Astrocyte (in vitro differentiated cells and primary cell): ENCODE data around the gene NT5C. TPM values are rescaled to one million over a fixed set of nuclear protein-coding genes. Genes with fewer than 3 reads are reported as not detected.
A peak's percentile ranks its signal among the peaks of the same experiment; 100 is the strongest.

ENCODE experiments used
- DNase-seq: peaks from one replicate; pipeline ENCODE4 v3.0.0-alpha.2; 2010; ENCODE audit warnings: low read depth
- FAIRE-seq: peaks from 2 replicates; lab custom pipeline; 2011; peaks lifted over from hg19 to GRCh38; lab: Jason Lieb, UNC
- H2AFZ ChIP-seq: 2 replicates; pipeline ENCODE4 v1.6.0; 2012; ENCODE audit warnings: low read depth, low read length, inconsistent platforms
- H3K27ac ChIP-seq: 2 replicates; pipeline ENCODE4 v1.5.1; 2011; ENCODE audit warnings: low read depth, low read length, inconsistent platforms
- H3K27me3 ChIP-seq: 2 replicates; pipeline ENCODE4 v1.6.0; 2011; ENCODE audit warnings: low read length, inconsistent platforms; ENCODE audit not compliant: insufficient read depth
- H3K36me3 ChIP-seq: 2 replicates; pipeline ENCODE4 v1.5.1; 2011; ENCODE audit warnings: low read length, inconsistent platforms; ENCODE audit not compliant: insufficient read depth
- H3K4me1 ChIP-seq: 2 replicates; pipeline ENCODE4 v1.5.1; 2011; ENCODE audit warnings: low read length, inconsistent platforms; ENCODE audit not compliant: insufficient read depth
- H3K4me2 ChIP-seq: 2 replicates; pipeline ENCODE4 v1.6.0; 2012; ENCODE audit warnings: low read length, inconsistent platforms
- H3K4me3 ChIP-seq: 2 replicates; pipeline ENCODE4 v1.5.1; 2011; ENCODE audit warnings: low read depth, mild to moderate bottlenecking, low read length, inconsistent platforms; ENCODE audit not compliant: insufficient read depth
- H3K79me2 ChIP-seq: 2 replicates; pipeline ENCODE4 v1.6.0; 2012; ENCODE audit warnings: mild to moderate bottlenecking, low read length, inconsistent platforms; ENCODE audit not compliant: insufficient read depth
- H3K9ac ChIP-seq: 2 replicates; pipeline ENCODE4 v1.6.0; 2012; ENCODE audit warnings: mild to moderate bottlenecking, low read length, inconsistent platforms
- H3K9me3 ChIP-seq: 2 replicates; pipeline ENCODE4 v1.5.1; 2012; ENCODE audit warnings: low read depth, mild to moderate bottlenecking, low read length, inconsistent platforms; ENCODE audit not compliant: insufficient read depth
- H4K20me1 ChIP-seq: 2 replicates; pipeline ENCODE4 v1.6.0; 2012; ENCODE audit warnings: low read length, inconsistent platforms; ENCODE audit not compliant: insufficient read depth
- H3K27ac Mint-ChIP-seq: one replicate; pipeline ENCODE4 v1.8.0; 2021; ENCODE audit warnings: mild to moderate bottlenecking, mixed read lengths; ENCODE audit not compliant: unreplicated experiment
- H3K27me3 Mint-ChIP-seq: one replicate; pipeline ENCODE4 v1.8.0; 2021; ENCODE audit warnings: low read depth, mixed read lengths; ENCODE audit not compliant: unreplicated experiment
- H3K36me3 Mint-ChIP-seq: one replicate; pipeline ENCODE4 v1.8.0; 2021; ENCODE audit warnings: low read depth, mixed read lengths; ENCODE audit not compliant: unreplicated experiment
- H3K4me1 Mint-ChIP-seq: one replicate; pipeline ENCODE4 v1.8.0; 2021; ENCODE audit warnings: low read depth, mixed read lengths; ENCODE audit not compliant: unreplicated experiment
- H3K4me3 Mint-ChIP-seq: one replicate; pipeline ENCODE4 v1.8.0; 2021; ENCODE audit warnings: mild to moderate bottlenecking, moderate library complexity, mixed read lengths; ENCODE audit not compliant: unreplicated experiment
- H3K9me3 Mint-ChIP-seq: one replicate; pipeline ENCODE4 v1.8.0; 2021; ENCODE audit warnings: mild to moderate bottlenecking, mixed read lengths; ENCODE audit not compliant: unreplicated experiment
- EZH2 ChIP-seq: IDR thresholded peaks from 2 replicates; pipeline ENCODE4 v1.6.1; 2012; ENCODE audit warnings: mild to moderate bottlenecking, low read length, inconsistent platforms; ENCODE audit not compliant: insufficient read depth
- total RNA-seq: library from RNA; stranded (reverse); gene quantifications from 2 replicates; pipeline ENCODE4 v1.2.1, GENCODE V29; 2021
- TF ChIP-seq, protein P1 (sequence below): IDR thresholded peaks from 2 replicates; pipeline ENCODE4 v1.5.1; 2011; ENCODE audit warnings: low read depth, mild to moderate bottlenecking, inconsistent platforms, low read length, moderate library complexity; ENCODE audit not compliant: insufficient read depth

Gene NT5C
- total RNA-seq, 1 donor from 2014 or later = 29.5 TPM

DNA sequence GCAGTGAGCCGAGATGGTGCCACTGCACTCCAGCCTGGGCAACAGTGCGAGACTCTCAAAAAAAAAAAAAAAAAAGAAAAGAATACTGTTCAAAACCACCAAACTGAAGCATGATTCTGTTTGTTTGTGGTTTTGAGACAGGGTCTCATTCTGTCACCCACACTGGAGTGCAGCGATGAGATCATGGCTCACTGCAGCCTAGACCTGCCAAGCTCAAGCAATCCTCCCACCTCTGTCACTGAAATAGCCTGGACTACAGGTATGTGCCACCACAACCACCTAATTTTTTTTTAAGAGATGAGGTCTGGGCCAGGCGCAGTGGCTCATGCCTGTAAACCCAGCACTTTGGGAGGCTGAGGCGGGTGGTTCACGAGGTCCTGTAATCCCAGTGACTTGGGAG, 46.9 kb upstream of the NT5C start:
- Mint-ChIP-seq H3K4me3 (no peak overlapping the region), H3K27me3 (no peaks in the 10 kb centered on the region), H3K27ac (no peak overlapping the region), H3K9me3 (no peaks in the 10 kb centered on the region), H3K36me3 (peaks cover 7% of the 10 kb centered on the region), H3K4me1 (no peaks in the 10 kb centered on the region)
- Histone ChIP-seq H3K4me2 (no peak overlapping the region), H3K36me3 (peaks cover 26% of the 10 kb centered on the region), H3K79me2 (peaks cover 92% of the 10 kb centered on the region), H3K9me3 (no peaks in the 10 kb centered on the region), H2AFZ (no peak overlapping the region), H3K4me1 (peaks cover 9% of the 10 kb centered on the region), H3K9ac (no peak overlapping the region), H3K27me3 (no peaks in the 10 kb centered on the region), H3K27ac (no peak overlapping the region), H3K4me3 (no peak overlapping the region), H4K20me1 (peaks cover 82% of the 10 kb centered on the region)
- no peak for TF ChIP-seq EZH2
- TF ChIP-seq, protein P1, sequence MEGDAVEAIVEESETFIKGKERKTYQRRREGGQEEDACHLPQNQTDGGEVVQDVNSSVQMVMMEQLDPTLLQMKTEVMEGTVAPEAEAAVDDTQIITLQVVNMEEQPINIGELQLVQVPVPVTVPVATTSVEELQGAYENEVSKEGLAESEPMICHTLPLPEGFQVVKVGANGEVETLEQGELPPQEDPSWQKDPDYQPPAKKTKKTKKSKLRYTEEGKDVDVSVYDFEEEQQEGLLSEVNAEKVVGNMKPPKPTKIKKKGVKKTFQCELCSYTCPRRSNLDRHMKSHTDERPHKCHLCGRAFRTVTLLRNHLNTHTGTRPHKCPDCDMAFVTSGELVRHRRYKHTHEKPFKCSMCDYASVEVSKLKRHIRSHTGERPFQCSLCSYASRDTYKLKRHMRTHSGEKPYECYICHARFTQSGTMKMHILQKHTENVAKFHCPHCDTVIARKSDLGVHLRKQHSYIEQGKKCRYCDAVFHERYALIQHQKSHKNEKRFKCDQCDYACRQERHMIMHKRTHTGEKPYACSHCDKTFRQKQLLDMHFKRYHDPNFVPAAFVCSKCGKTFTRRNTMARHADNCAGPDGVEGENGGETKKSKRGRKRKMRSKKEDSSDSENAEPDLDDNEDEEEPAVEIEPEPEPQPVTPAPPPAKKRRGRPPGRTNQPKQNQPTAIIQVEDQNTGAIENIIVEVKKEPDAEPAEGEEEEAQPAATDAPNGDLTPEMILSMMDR = no peak
- FAIRE-seq = no peak
- DNase-seq = no peak

DNA sequence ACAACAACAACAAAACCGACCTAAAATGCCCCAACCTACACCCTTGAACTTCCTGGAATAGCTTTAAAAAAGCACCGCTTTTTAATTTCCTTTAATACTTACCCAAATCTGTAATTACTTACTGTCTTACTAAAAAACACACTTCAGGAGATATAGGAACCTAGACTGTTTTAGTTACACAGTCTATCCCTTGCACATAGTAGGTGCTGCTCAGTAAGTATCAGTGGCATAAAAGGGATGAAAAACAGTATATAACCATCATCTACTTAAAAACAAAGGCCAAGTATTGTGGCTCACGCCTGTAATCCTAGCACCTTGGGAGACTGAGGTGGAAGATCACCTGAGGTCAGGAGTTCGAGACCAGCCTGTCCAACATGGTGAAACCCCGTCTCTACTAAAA, 45.1 kb upstream of the NT5C start:
- H3K27me3 Mint-ChIP-seq = no peaks in the 10 kb centered on the region
- FAIRE-seq (no peak), DNase-seq (no peak)
- peaks cover 99% of the 10 kb centered on the region for H3K79me2 ChIP-seq
- no peaks in the 10 kb centered on the region for H3K4me1 Mint-ChIP-seq
- H4K20me1 ChIP-seq = peaks cover 92% of the 10 kb centered on the region
- H2AFZ ChIP-seq = no peak overlapping the region
- peaks cover 10% of the 10 kb centered on the region for H3K36me3 Mint-ChIP-seq
- no peaks in the 10 kb centered on the region for H3K9me3 ChIP-seq
- H3K4me3 Mint-ChIP-seq = no peak overlapping the region
- H3K27me3 ChIP-seq = no peaks in the 10 kb centered on the region
- no peaks in the 10 kb centered on the region for H3K9me3 Mint-ChIP-seq
- H3K27ac ChIP-seq = no peak overlapping the region
- no peak overlapping the region for H3K9ac ChIP-seq
- peaks cover 34% of the 10 kb centered on the region for H3K36me3 ChIP-seq
- peaks cover 6% of the 10 kb centered on the region for H3K4me1 ChIP-seq
- H3K4me3 ChIP-seq = no peak overlapping the region
- no peak for TF ChIP-seq EZH2
- TF ChIP-seq, protein P1 = no peak
- H3K4me2 ChIP-seq = no peak overlapping the region
- H3K27ac Mint-ChIP-seq = peak overlapping the region; percentile 14

DNA sequence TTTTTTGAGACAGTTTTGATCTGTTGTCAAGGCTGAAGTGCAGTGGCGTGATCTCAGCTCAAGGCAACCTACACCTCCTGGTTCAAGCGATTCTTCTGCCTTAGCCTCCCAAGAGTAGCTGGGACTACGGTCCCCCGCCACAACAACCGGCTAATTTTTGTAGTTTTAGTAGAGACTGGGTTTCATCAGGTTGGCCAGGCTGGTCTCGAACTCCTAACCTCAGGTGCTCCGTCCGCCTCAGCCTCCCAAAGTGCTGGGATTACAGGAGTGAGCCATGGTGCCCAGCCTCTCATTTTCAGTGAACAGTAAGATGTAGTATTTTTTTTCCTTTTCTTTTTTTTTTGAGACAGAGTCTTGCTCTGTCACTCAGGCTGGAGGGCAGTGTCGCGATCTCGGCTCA, 43.5 kb upstream of the NT5C start:
- TF ChIP-seq, protein P1 = no peak
- no peak for TF ChIP-seq EZH2
- H4K20me1 ChIP-seq = peaks cover 93% of the 10 kb centered on the region
- DNase-seq (no peak), FAIRE-seq (no peak)
- no peaks in the 10 kb centered on the region for H3K4me1 Mint-ChIP-seq
- H3K4me3 Mint-ChIP-seq = no peak overlapping the region
- H3K4me3 ChIP-seq = no peak overlapping the region
- no peaks in the 10 kb centered on the region for H3K27me3 Mint-ChIP-seq
- no peak overlapping the region for H3K27ac Mint-ChIP-seq
- H3K9ac ChIP-seq = no peak overlapping the region
- H2AFZ ChIP-seq = no peak overlapping the region
- H3K9me3 ChIP-seq = no peaks in the 10 kb centered on the region
- peaks cover 98% of the 10 kb centered on the region for H3K79me2 ChIP-seq
- no peak overlapping the region for H3K27ac ChIP-seq
- no peaks in the 10 kb centered on the region for H3K4me1 ChIP-seq
- H3K36me3 ChIP-seq = peaks cover 34% of the 10 kb centered on the region
- H3K9me3 Mint-ChIP-seq = no peaks in the 10 kb centered on the region
- H3K27me3 ChIP-seq = no peaks in the 10 kb centered on the region
- H3K4me2 ChIP-seq = no peak overlapping the region
- H3K36me3 Mint-ChIP-seq = peaks cover 10% of the 10 kb centered on the region
